Activated CD8-positive, alpha-beta memory T cell treated with anti-CD3 and anti-CD28 coated beads, Interleukin-2, amount 50 U/mL, for 24 hours (primary cell): Measurements from ENCODE around the gene TPRKB.
"Not testable (repeated sequence)": the region's sequence is repeated elsewhere in the genome, so short reads cannot be mapped to it uniquely, and the experiment has no call there.

Source experiments
- DNase-seq: peaks from one replicate; pipeline ENCODE4 v3.0.0-alpha.2; 2020; ENCODE audit errors: extremely low read depth

The TPRKB gene

DNA sequence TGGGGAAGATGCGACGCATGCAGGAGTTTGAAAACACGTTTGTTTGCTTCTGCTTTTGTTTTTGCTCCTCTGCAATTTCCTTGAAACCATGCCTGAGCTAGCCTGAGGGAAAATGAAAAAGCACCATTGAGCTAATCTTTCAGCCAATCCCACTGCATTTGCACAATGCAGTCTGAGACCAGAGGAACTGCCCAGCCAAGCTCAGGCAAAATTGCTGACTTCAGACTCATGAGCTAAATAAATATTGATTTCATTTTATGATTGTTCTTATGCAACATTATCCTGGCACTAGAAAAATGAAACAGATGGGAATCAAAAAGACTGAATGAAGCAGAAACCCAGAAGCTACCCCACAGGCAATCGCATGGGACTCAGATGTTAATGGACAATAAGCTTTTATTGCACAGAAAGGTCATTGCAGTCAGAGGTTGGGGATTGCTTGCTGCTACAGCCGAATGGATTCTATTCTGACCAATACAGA lies 37.0 kb downstream of the TPRKB start:
- DNase-seq = no peak

DNA sequence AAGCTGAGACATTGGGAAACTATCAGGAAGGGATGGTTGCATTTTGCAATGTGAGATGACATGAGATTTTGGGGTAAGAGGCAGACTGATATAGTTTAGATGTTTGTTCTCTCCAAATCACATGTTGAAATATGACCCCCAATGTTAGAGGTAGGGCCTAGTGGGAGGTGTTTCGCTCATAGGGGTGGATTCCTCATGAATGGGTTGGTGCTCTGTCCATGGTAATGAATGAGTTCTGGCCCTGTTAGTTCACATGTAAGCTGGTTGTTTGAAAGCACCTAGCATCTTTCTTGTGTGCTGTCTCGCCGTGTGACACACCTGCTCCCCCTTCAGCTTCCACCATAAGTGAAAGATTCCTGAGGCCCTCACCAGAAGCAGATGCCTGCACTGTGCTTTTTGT lies 37.7 kb downstream of the TPRKB start:
- no peak for DNase-seq

DNA sequence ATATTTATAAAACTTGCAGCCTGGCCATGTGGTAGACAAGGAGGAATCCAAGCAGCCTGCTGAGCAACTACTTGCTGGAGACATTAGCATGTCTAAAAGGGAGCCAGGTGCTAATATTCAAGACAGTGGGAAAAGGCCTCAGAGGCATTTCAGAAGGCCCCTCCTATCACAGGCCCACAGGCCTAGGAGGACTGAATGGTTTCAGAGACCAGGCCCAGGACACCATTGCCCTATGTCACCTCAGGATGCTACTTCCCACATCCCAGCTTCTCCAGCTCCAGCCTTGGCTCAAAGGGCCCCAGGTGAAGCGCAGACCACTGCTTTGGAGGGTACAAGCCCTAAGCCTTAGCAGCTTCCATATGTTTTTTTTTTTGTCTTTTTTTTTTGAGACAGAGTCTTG lies 39.0 kb downstream of the TPRKB start:
- DNase-seq = no peak

DNA sequence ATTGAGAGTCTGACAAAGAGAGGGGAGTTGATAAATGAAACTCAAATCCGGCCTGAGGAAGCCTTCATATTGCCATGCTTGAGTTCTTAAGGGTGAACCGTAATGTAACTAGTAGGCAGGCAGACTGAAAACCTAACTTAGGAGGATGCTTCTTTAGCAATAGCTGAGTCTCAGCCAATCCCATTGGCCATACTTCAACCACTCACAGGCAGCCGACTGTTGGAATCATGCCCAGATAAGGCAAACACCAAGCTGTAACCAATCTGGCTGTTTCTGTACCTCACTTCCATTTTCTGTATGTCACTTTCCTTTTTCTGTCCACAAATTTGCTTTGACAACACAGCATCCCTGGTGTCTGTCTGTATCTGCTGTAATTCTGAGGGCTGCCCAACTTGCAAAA lies 39.5 kb downstream of the TPRKB start:
- no peak for DNase-seq

DNA sequence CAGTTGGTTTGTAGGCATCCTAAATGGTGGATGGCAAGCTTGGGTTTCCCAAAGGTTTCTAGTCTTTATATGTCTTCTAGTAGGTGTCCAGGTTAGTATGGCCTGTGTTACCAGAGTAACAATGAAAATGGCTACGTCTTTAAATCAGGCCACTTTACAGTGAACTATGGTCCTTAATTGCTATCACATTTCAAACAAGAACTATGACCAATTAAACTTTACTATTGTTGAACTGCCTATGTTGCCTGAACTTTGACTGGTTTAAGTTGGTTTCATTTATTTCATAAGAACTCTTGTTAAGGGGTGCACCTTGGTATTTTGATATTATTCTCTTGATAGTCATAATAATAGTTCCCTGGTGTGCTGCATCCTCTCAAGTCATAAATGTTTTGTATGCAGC lies 40.2 kb downstream of the TPRKB start:
- not testable (repeated sequence) for DNase-seq

DNA sequence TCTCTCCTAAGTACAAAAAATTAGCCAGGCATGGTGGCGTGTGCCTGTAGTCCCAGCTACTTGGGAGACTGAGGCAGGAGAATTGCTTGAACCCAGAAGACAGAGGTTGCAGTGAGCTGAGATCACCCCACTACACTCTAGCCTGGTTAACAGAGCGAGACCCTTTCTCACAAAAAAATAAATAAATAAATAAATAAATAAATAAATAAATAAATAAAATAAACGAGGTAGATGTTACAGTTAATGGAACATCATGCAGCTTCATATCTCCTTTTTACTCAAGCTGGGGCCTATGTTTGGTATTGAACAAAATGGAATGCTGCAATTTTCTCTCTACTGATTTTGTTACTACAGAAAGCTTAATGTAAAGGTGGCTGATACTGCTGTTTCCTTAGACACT lies 40.6 kb downstream of the TPRKB start:
- DNase-seq = not testable (repeated sequence)

DNA sequence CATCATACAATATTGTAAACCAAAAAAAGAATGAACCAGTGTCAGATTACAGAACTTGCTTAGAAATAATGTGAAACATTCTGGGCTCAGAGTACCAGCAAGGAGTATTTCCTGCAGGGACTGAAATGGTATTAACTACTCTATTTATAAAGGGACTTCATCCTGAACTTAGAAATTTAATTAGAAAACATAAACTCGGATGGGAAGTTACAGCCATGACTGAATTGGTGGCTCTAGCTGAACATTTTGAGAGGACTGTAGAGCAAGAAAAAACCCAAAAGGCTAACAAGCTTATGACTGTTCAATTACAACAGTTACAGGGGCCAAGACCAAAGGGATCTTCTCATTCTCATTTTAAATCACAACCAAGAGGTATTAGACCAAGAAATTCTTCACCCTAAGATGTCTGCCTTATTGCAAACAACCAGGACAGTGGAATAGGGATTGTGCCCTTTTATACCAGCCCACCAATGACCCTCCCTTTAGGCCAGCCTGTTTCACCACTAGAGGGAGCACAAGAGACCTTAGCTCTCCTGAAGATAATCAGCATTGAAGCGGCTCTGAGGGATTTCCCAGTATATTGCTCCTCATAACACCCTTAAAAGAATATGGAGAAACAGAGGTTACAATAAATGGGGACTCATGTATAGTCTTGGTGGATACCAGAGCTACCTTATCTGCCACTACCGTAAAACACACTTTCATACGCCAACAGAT lies 46.6 kb downstream of the TPRKB start:
- DNase-seq = not testable (repeated sequence)

DNA sequence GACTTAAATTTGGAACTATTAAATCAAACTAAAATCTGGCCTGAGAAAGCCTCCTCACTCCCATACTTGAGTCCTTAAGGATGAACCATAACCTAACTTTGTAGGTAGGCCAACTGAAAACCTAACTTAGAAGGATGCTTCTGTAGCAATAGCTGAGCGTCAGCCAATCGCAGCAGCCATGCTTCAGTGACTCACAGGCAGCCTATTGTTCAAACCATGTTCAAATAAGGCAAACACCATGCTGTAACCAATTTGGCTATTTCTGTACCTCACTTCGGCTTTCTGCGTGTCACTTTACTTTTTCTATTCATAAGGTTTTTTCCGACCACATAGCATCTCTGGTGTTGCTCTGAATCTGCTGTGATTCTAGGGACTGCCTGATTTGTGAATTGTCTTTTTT lies 48.7 kb downstream of the TPRKB start:
- not testable (repeated sequence) for DNase-seq

DNA sequence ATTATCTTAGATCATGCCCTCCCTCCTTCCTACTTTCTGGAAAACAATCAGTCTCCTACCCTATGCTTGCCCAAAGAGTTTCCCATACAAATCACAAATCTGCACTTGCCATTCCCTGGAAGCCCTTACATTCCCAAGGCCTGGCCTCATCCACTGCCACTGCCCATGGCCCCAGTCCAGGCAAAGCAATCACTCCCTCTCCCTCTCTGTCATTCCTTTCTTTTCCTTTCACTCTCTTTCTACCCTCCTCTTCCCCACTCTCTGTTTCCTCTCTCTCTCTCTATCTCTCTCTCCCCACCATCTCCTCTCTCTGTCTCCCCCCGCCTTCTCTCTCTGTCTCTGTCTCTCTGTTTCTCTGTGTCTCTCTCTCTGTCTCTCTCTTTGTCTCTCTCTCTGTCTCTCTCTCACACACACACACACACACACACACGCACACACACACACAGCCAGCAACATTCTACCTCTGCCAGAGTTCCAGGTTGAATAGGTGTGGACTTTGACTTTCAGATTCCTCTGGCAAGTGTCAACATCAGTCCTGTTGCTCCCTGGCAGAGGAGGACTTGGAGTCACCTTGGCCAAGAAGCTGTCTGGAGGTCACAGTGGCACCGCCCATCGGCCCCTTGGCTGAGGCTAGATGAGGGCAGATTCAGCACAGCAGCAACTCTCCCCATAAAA lies 51.2 kb downstream of the TPRKB start:
- DNase-seq = no peak

DNA sequence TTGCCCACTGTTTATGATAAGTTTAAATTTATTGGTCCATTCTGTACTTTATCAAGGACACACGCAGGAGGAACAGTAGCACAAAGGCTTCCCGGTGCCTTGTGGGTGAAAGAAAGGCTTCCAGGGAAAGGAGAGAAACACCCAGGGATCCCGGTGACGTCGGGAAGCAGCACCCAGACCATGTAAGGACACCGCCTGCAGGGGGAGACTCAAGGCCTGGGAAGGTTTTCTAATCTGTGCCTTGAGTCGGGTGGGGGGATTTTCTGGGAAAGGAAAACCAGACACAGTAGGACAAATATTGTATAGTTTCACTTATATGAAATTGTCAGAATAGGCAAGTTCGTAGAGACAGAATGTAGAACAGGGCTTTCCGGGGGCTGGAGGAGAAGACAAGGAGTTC lies 52.2 kb downstream of the TPRKB start:
- DNase-seq = not testable (repeated sequence)

DNA sequence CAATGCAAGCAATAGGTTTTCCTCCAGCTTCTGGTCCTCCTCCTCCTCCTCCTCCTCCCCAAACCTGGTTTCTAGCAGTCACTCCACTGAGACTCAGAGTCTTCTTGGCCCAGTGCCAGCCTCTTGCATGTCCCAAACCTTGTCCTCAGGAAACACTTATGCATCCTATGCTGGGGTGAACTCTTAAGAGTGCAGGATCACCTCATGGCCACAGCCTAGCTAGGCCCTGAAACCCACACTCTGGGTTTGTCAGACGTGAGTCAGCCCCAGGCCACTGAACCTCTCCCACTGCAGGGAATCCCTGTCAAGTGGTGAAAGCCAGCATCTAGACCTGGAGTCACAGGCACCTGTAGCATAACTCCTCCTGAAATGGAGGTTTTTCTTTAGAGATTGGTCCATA lies 52.8 kb downstream of the TPRKB start:
- not testable (repeated sequence) for DNase-seq

DNA sequence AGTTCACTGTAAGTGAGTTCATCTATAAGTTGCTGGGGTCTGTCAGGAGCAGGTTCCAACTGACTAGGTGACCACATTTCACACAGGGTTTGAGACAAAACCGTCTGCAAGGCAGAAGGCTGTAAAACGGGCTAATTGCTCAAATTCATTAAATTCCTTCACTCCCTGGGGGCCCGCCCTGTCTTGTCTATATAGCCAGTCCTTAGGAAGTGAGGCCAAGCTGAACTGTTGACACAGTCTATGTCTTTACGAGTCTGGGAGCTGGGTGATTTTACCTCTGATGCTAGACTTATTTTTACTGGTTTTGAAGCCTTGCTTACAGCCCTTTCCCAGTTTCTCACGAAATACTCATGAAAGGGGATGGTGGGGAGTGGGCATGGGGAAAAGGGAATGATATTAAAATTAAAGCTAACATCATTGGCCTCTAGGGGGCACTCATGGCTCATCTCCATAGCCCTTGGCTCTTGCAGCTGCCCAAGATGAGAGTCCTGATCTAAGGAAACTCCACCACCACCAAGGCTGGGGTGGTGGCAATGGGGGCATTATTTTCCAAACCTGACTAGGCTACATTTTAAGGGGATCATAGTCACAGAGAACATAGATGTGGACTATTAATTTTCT lies 57.1 kb downstream of the TPRKB start:
- DNase-seq = not testable (repeated sequence)
